COR-L47 (cell line): ENCODE results near the gene LEFTY2.
A peak's percentile ranks its signal among the peaks of the same experiment; 100 is the strongest.
"Not testable (repeated sequence)": the region's sequence is repeated elsewhere in the genome, so short reads cannot be mapped to it uniquely, and the experiment has no call there.

Experiments used
- DNase-seq: peaks from one replicate; lab custom pipeline; 2025; lab: John Stamatoyannopoulos, UW

LEFTY2 gene

DNA sequence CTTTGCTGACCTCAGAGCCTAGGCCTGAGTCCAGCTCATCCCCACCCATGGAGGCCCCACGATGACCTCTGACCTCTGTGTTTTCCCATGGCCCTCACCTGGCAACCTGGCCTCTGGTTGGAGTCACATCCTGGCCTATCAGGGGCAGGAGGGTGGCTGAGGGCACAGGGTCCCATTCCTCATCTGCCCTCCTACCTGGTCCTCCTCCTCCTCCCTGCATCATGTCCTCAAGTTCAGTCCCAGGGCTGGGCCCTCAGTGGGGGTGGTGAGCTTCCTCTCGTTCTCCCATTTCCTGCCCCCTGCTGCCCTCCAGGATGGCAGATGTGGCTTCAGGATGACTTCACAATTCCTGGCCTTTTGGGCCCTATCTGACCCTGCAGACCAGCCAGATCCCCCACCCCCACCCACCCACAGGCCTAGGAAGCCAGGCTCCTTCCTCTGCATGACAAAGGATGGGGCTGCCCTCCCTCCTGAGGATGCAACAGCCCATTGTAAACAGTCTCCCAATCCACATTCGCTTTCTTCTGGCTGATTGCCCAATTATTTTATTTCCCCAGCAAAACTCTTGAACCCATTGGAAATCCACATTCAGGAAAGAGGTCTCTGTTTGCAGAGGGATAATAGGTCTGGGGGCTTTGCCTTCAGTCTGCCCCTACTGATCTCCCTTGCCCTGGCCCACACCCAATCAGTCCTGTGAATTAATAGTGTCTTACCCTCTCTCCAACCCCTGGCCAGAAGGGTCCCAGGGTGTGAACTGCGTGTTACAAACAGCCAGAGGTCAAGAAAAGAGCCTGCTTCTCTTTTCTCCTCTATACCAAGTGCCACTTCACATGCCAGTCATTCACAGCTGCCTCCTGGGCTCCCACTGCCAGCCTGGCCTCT is 41.7 kb downstream of the LEFTY2 start:
- DNase-seq = no peak

DNA sequence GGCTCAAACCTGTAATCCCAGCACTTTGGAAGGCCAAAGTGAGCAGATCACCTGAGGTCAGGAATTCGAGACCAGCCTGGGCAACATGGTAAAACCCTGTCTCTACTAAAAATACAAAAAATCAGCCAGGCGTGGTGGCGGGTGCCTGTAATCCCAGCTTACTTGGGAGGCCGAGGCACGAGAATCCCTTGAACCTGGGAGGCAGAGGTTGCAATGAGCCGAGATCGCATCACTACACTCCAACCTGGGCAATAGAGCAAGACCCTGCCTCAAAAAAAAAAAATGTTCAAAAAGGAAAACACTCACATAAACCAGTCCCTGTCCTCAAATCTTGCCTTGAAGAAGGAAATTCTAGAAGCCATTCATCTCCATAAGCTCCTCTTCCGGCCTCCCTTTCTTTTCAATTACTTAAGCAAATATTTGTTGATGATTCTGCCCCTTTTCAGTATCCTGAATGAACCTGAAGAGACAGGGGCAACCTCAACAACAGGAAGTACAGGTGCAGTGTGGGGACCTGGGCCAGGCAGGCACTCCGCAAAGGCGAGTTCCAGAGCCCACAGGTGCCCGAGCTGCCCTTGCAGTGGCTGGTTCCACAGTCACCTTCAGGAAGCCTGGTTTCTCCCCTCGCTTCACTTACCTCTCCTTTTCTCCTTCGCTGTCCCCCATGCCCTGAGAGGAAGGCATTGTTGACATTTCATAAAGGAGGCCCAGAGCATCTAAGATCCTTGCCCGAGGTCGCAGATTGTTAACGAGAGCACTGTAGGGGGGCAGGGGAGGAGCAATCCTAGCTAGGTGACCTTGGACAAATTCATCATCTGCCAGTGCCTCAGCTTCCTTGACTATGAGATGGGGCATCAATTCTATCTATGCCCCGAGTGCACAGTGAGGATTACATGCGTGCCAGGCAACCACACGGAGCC is 43.2 kb downstream of the LEFTY2 start:
- DNase-seq = peak; percentile 39

DNA sequence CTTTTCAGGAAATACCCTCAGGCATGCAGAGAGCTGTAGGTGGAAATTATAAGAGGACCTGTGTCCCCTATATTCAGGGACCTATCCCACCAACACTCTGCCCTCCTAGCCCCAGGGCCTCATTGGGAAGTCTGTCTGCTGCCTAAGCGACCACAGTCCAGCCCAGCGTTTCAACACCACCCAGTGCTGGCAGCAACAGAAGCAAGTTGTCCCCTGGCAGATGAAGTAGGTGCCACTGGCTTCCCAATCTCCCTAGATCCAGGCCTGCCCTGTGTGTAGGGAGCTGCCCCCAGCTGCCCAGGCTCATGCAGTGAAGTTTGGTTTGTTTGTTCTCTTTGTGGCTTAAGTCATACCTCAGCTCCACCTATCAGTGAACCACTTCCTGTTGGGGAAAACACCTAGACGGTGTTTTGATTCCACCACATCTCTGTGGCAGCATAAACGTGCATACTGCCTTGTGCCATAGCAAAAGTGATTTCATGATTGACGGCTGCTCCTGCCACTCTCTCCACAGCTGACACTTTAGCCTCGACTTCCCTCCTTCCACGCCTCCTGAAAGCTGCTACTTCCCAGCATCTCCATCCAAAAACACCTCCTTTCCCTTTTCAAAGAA is 44.0 kb downstream of the LEFTY2 start:
- no peak for DNase-seq

DNA sequence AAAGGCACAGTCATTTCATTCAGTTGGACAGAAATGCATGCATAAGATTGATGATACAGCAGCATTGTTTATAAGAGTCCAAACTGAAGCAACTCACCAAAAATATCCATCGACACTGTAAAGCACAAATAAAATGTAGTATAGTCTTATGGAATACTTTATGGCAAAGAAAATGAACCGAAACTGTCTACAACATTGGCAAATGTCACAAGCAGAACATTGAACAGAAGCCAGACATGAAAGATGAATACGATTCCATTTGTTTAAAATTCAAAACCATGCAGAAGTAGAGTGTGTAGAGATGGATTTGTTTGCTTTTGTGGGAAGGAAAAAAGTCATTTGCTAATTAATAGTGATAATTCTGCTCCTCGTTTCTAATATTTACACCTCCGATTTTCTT is 44.5 kb downstream of the LEFTY2 start:
- no peak for DNase-seq

DNA sequence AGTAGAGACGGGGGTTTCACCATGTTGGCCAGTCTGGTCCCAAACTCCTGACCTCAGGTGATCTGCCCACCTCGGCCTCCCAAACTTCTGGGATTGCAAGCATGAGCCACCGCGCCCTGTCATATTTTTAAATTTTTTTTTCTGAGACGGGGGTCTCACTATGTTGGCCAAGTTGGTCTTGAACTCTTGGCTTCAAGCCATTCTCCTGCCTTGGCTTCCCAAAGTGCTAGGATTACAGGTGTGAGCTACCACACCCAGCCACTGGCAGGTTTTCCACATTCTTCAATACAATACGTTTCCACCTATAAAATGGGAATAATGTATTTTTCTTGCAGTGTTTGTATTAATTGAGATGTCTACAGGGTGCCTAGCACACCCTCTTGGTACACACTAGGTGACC is 48.7 kb downstream of the LEFTY2 start:
- no peak for DNase-seq

DNA sequence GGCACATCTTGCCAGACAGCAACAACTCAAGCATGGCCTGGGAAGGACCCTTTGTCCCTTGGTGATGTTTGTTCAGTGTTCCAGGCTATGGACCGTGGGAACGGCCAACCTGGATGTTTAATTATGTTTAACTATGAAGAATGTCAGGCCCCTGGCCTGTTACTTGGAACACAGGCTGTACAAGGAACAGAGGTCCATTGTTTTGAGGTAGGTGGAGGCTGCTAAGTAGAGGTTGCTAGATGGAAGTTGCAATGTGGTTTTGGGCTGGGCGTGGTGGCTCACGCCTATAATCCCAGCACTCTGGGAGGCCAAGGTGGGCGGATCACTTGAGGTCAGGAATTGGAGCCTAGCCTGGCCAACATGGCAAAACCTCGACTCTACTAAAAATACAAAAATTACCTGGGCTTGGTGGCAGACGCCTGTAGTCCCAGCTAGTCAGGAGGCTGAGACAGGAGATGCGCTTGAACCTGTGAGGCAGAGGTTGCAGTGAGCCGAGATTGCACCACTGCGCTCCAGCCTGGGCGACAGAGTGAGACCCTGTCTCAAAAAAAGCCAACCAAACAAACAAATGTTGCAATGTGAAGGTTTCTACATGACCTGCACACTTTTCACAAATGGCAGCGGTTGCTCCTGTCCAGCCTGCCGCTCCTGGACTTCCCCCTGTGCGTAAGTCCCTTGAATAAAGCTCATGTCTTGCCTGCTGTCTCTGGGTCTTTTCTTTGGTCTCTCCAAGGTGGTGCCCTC is 49.6 kb downstream of the LEFTY2 start:
- DNase-seq = no peak

DNA sequence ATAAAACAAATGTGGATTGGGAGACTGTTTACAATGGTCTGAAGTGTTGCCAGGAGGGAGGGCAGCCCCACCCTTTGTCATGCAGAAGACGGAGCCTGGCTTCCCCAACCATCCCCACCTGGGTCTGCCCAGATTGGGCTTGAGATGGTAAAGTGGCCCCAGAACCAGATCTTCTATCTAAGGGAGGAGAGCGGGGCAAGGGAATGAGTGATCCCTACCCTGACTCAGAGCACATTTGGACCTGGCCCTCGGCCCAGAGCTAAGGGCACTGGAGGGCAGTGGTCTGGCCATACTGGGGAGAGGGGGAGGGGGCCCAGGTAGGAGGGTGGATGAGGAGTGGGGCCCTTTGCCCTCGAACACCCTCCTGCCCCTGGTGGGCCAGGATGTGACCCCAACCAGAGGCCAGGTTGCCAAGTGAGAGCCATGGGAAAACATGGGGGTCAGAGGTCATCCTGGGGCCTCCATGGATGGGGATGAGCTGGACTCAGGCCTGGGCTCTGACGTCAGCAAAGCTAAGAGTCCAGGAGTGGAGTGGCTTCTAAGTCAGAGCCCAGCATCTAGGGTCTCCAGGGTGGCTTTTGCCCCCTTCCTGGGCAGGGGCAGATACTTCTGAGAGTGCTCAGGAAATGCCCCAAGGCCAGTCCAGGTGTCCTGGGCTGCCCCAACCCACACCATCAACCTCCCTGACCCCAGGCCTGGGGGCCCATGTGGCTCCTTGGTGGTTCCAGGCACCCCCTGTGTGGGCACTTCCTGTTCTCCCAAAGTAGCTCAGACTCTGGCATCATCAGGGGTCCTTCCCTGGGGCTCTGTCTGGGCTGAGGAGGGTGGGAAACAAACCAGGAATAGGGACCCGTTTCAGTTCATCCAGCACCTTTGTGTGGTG is 50.4 kb downstream of the LEFTY2 start:
- DNase-seq = no peak

DNA sequence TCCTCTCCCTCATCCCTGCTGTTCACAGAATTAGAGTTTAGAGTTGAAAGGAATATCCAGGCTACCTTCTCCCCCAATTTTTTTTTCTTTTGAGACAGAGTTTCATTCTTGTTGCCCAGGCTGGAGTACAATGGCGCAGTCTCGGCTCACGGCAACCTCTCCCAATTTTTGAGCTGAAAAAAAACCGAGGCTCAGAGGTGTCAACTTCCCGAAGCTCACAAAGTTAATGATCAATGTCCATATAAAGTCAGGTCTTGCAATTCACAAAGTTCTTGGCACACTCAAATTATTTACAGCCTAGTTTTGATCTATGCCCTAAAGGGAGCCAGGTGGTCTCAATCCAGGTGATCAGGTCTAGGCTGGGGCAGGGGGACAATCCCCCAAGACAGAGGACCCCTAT is 51.3 kb downstream of the LEFTY2 start:
- no peak for DNase-seq

DNA sequence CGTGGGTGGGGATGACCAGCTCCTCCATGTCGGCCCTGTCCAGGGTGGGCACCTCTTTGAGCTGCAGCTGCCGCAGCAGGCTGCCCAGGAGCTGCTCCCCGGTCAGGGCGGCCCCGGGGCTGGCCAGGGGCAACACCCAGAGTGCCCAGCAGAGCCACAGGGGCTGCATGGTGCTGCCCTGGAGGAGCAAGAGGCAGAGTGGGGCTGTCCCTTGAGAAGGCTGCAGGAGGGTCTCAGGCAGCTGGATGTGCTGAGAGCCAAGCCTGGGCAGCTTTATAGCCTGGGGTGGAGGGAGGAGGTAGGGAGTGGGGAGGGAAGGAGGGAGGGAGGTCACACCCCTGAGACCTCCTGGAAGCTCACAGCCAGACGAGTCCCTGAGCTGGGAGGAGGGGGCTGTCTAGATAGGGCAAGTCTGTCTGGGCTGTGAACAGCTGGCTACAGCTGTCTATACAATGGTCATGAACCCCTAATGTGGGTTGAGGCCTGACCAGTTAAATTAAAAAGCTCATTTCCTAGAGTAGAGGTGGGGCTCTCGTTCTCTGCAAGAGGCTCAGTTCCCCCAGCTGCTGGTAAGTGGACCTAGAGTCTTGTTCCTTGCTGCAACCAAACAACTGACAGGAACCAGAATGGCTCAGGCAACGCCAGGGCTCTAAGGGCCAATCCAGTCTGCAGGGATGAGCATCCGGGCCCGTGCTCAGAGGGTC is 52.0 kb downstream of the LEFTY2 start, which contains the start of gene LEFTY1:
Gene LEFTY1, minus strand, starts transcription at position 249 of the 704 bp plus-strand sequence. Its CDS starts 80 bp downstream, at position 169.
- DNase-seq = no peak

DNA sequence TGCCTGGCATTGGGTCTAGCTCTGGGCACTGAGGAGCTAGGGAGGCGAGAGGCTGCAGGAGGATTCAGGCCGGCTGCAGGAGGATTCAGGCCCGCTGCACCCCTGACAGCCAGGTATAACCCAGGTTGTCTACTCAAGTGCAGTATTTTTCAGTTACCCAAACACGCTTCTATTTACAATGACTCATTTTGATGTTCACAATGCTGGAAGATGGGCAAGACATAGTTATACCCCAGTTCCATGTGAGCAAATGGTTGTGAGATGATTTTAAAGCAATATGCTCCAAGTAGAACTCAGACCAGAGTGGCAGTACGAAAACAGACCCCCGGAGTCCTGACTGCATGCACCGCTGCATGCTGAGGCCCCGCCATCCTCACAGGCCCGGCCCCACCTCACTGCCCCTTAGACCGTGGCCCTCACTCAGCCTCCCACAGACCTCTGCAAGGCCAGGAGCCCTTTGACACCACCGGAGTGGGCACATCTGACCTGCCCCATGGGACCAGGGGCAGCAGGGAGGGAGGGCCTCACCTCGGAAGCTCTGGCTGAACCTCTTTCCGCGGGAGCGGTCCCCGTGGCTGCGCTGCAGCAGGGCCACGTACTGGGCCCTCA is 52.6 kb downstream of the LEFTY2 start:
- no peak for DNase-seq

DNA sequence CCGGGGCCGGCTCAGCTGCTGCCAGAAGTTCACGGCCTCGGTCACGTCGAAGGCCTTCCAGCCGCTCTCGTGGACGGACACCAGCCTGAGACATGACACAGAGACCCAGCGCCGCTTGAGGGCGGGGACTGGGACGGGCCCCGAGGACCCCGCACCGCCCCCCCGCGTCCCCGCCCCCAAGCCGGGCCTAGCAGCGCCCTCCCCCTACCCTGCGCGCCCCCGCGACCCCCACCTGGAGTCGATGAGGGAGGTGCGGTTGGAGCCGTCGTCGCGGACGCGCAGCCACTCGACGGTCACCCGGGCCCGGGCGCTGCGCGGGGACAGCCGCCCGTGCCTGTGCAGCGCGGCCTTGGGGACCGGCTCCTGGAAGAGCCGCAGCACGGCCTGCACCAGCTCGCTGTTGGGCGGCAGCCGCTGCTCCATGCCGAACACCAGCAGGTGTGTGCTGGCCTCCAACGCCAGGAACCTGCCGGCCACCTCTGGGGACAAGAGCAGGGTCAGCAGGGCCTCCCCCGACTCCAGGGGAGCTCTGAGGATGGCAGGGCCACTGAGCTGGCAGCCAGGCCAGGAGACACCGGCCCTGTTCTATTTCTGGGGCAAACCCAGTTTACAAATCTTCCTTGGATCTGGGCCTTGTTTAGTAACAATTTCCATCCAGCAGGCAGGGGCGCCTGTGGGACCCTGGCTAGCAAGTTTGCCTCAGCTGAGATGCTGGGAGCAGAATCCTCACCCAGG is 53.3 kb downstream of the LEFTY2 start:
- DNase-seq = not testable (repeated sequence)

DNA sequence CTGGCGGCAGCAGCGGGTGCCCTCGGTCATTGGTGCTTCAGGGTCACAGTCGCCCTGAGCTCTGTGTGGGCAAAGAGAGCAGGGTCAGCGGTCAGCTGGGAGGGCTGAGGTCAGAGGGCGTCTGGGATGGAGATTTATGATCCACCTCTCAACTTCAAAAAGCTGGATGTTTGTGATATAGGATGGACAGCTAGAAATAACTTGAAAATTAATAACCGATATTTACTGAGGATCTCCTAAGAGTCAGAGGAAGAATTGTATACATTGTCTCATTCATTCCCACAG is 54.0 kb downstream of the LEFTY2 start:
- DNase-seq = no peak
